K562 (cell line): ENCODE data around the gene TJP2. TPM values are rescaled to one million over a fixed set of nuclear protein-coding genes. Genes with fewer than 3 reads are reported as not detected.

Source experiments
- DMBX1 ChIP-seq: fragments of 250-450 bp; sonication (Bioruptor Pico); IDR thresholded peaks from 2 replicates; pipeline ENCODE4 v1.8.0; 2022; ENCODE audit warnings: inconsistent platforms, mild to moderate bottlenecking, moderate library complexity, borderline replicate concordance
- FOXA3 ChIP-seq, 2 experiments: fragments of 450-650 bp in 1 of 2; sonication (generic) in 1 of 2; formaldehyde crosslinking; IDR thresholded peaks in 1 of 2; conservative IDR thresholded peaks in 1 of 2; 2 replicates each; pipeline versions ENCODE4 v1.4.0 to v1.8.0; 2020 to 2022; ENCODE audit warnings: mild to moderate bottlenecking in 2 of 2, missing genetic modification reagents in 1 of 2
- KDM4B ChIP-seq, 2 experiments: fragments of 450-650 bp in 1 of 2; sonication (generic) in 1 of 2; IDR thresholded peaks; 2 replicates each; pipeline ENCODE4 v1.6.1; 2016 to 2017; ENCODE audit warnings: borderline replicate concordance in 2 of 2, antibody characterized with exemption in 1 of 2, low read depth in 1 of 2, mild to moderate bottlenecking in 1 of 2
- KLF6 ChIP-seq: fragments of 250-450 bp; sonication (Bioruptor Pico); IDR thresholded peaks from 2 replicates; pipeline ENCODE4 v1.4.0; 2020; ENCODE audit warnings: mild to moderate bottlenecking, moderate library complexity, borderline replicate concordance
- MYBL2 ChIP-seq, 2 experiments: fragments of 450-650 bp in 1 of 2; sonication (generic) in 1 of 2; formaldehyde crosslinking in 1 of 2; IDR thresholded peaks; 2 replicates each; pipeline versions ENCODE4 v1.6.1 to v1.8.1; 2017 to 2022; ENCODE audit warnings: borderline replicate concordance in 1 of 2, inconsistent platforms in 1 of 2, low read depth in 1 of 2, mild to moderate bottlenecking in 1 of 2, missing genetic modification reagents in 1 of 2, moderate library complexity in 1 of 2
- POLR2A ChIP-seq: fragments of 450-650 bp; conservative IDR thresholded peaks from 2 replicates; pipeline ENCODE4 v1.6.1; 2016
- PRPF4 ChIP-seq: fragments of 200-400 bp; formaldehyde crosslinking; IDR thresholded peaks from one replicate; pipeline ENCODE4 v1.6.1; 2017; ENCODE audit warnings: low read length, low read depth, mild to moderate bottlenecking; ENCODE audit not compliant: insufficient read depth, poor library complexity, severe bottlenecking
- ZFX ChIP-seq: sonication (generic); formaldehyde crosslinking; IDR thresholded peaks from 2 replicates; pipeline ENCODE4 v1.8.0; 2022; ENCODE audit warnings: mild to moderate bottlenecking, missing genetic modification reagents, moderate library complexity
- ZNF197 ChIP-seq: fragments of 200-800 bp; sonication (Bioruptor generic); IDR thresholded peaks from 2 replicates; pipeline ENCODE4 v1.6.1; 2016; ENCODE audit warnings: low read depth, missing genetic modification characterization, missing compliant biosample characterization
- ZNF347 ChIP-seq: fragments of 450-650 bp; formaldehyde crosslinking; IDR thresholded peaks from 2 replicates; pipeline ENCODE4 v1.4.0; 2020; ENCODE audit warnings: low read depth, mild to moderate bottlenecking, moderate library complexity
- ZNF561 ChIP-seq: fragments of 450-650 bp; formaldehyde crosslinking; conservative IDR thresholded peaks from 2 replicates; pipeline ENCODE4 v1.4.0; 2020; ENCODE audit warnings: mild to moderate bottlenecking, moderate library complexity
- ZNF830 ChIP-seq: fragments of 250-450 bp; sonication (Bioruptor Pico); IDR thresholded peaks from 2 replicates; pipeline ENCODE4 v1.5.0; 2021; ENCODE audit warnings: mild to moderate bottlenecking
- polyA plus RNA-seq, 8 experiments: library from polyadenylated mRNA; depleted of rRNA in 4 of 8; stranded (reverse) in 5 of 8; unstranded in 3 of 8; fragments of >200 nt; fragmentation: Nextera tagmentation in 2 of 8; fragmentation: Illumina TruSeq in 1 of 8; extraction: Ambion mirVana in 2 of 8; extraction: Trizol in 1 of 8; gene quantifications; 2 replicates each; pipeline versions ENCODE4 v1.2.1 to v1.2.3, GENCODE V29; 2011 to 2014; ENCODE audit warnings: inconsistent platforms in 1 of 8, missing spikeins in 1 of 8
- total RNA-seq, 7 experiments: library from RNA; depleted of rRNA in 6 of 7; stranded (reverse); fragments of >200 nt in 6 of 7; fragmentation: Illumina TruSeq in 2 of 7; extraction: Trizol in 2 of 7; gene quantifications; 2 replicates each; pipeline versions ENCODE4 v1.2.1 to v1.2.3, GENCODE V29; 2011 to 2021; ENCODE audit warnings: low replicate concordance in 1 of 7
- TF ChIP-seq, protein P1 (sequence below): IDR thresholded peaks from 3 replicates; pipeline ENCODE4 v1.6.1; 2011; ENCODE audit warnings: borderline replicate concordance, mild to moderate bottlenecking; ENCODE audit not compliant: insufficient read length, insufficient read depth
- TF ChIP-seq, protein P2 (sequence below): fragments of 450-650 bp; formaldehyde crosslinking; IDR thresholded peaks from 2 replicates; pipeline ENCODE4 v1.4.0; 2020; ENCODE audit warnings: mild to moderate bottlenecking, mixed read lengths
- TF ChIP-seq, protein P3 (sequence below), 2 experiments: fragments of 450-650 bp; IDR thresholded peaks; 2 replicates each; pipeline ENCODE4 v1.6.1; 2016; ENCODE audit warnings: mild to moderate bottlenecking in 2 of 2, borderline replicate concordance in 1 of 2, low read depth in 1 of 2, moderate library complexity in 1 of 2

TJP2 gene
- total and polyA plus RNA-seq, 9 of the 15 experiments (the other 6 are each of a cell fraction or from before 2014, with no cell fraction given): 4.0 to 24.1 (median 16.8) TPM

DNA sequence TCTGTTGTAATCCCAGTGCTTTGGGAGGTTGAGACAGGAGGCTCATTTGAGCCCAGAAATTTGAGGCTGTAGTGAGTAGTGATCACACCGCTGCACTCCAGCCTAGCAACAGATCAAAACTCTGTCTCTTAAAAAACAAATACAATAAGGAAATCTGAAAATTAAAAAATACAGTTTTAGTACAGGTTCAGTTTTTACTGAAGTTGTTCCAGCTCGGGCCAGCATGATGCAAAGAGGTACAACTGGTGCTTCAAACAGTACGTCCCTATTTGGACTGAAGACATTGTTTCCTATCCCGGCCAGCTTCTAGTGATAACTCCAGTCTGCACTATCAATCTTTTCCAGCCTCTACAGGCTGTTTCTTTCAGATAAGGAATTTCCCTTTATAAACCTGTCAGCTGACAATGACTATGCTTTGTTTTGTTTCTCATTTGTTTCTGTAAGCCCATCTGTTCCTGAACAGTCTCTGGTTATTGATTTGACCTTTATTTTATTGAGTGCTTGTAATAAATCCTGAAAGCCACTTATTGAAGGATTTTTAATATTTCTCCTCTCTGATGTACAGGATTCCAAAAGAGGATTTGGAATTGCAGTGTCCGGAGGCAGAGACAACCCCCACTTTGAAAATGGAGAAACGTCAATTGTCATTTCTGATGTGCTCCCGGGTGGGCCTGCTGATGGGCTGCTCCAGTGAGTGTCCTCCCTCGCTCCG, 41.9 kb downstream of the TJP2 start (continued):
- TF ChIP-seq ZFX: no peak
- no peak; the same call in 1 of the 2 replicates for TF ChIP-seq MYBL2 (IDR thresholded peaks at IDR 0.05; ENCODE audit: low read depth)
- TF ChIP-seq MYBL2 (CRISPR knock-in tag; IDR thresholded peaks at IDR 0.05; ENCODE audit: borderline replicate concordance): no peak
- peak; percentile 89; the same call in 1 of the 2 replicates for TF ChIP-seq ZNF197
- TF ChIP-seq, protein P1, sequence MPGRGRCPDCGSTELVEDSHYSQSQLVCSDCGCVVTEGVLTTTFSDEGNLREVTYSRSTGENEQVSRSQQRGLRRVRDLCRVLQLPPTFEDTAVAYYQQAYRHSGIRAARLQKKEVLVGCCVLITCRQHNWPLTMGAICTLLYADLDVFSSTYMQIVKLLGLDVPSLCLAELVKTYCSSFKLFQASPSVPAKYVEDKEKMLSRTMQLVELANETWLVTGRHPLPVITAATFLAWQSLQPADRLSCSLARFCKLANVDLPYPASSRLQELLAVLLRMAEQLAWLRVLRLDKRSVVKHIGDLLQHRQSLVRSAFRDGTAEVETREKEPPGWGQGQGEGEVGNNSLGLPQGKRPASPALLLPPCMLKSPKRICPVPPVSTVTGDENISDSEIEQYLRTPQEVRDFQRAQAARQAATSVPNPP: no peak
- no peak for TF ChIP-seq POLR2A
- TF ChIP-seq FOXA3 (CRISPR knock-in tag; conservative IDR thresholded peaks at IDR 0.05 in 1 of 2, IDR thresholded peaks at IDR 0.05 in 1 of 2): no peak
- no peak for TF ChIP-seq ZNF561 (CRISPR knock-in tag)
- TF ChIP-seq KLF6 (CRISPR knock-in tag): no peak; the same call in 1 of the 2 replicates
- no peak for TF ChIP-seq ZNF347
- TF ChIP-seq, protein P2, sequence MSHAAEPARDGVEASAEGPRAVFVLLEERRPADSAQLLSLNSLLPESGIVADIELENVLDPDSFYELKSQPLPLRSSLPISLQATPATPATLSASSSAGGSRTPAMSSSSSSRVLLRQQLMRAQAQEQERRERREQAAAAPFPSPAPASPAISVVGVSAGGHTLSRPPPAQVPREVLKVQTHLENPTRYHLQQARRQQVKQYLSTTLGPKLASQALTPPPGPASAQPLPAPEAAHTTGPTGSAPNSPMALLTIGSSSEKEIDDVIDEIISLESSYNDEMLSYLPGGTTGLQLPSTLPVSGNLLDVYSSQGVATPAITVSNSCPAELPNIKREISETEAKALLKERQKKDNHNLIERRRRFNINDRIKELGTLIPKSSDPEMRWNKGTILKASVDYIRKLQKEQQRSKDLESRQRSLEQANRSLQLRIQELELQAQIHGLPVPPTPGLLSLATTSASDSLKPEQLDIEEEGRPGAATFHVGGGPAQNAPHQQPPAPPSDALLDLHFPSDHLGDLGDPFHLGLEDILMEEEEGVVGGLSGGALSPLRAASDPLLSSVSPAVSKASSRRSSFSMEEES (CRISPR knock-in tag): peak; percentile 34
- TF ChIP-seq DMBX1 (CRISPR knock-in tag): peak; percentile 74
- TF ChIP-seq KDM4B (IDR thresholded peaks at IDR 0.05; ENCODE audit: borderline replicate concordance in 2 of 2, low read depth in 1 of 2): no peak
- TF ChIP-seq ZNF830: no peak
- no peak for TF ChIP-seq PRPF4
- TF ChIP-seq, protein P3, sequence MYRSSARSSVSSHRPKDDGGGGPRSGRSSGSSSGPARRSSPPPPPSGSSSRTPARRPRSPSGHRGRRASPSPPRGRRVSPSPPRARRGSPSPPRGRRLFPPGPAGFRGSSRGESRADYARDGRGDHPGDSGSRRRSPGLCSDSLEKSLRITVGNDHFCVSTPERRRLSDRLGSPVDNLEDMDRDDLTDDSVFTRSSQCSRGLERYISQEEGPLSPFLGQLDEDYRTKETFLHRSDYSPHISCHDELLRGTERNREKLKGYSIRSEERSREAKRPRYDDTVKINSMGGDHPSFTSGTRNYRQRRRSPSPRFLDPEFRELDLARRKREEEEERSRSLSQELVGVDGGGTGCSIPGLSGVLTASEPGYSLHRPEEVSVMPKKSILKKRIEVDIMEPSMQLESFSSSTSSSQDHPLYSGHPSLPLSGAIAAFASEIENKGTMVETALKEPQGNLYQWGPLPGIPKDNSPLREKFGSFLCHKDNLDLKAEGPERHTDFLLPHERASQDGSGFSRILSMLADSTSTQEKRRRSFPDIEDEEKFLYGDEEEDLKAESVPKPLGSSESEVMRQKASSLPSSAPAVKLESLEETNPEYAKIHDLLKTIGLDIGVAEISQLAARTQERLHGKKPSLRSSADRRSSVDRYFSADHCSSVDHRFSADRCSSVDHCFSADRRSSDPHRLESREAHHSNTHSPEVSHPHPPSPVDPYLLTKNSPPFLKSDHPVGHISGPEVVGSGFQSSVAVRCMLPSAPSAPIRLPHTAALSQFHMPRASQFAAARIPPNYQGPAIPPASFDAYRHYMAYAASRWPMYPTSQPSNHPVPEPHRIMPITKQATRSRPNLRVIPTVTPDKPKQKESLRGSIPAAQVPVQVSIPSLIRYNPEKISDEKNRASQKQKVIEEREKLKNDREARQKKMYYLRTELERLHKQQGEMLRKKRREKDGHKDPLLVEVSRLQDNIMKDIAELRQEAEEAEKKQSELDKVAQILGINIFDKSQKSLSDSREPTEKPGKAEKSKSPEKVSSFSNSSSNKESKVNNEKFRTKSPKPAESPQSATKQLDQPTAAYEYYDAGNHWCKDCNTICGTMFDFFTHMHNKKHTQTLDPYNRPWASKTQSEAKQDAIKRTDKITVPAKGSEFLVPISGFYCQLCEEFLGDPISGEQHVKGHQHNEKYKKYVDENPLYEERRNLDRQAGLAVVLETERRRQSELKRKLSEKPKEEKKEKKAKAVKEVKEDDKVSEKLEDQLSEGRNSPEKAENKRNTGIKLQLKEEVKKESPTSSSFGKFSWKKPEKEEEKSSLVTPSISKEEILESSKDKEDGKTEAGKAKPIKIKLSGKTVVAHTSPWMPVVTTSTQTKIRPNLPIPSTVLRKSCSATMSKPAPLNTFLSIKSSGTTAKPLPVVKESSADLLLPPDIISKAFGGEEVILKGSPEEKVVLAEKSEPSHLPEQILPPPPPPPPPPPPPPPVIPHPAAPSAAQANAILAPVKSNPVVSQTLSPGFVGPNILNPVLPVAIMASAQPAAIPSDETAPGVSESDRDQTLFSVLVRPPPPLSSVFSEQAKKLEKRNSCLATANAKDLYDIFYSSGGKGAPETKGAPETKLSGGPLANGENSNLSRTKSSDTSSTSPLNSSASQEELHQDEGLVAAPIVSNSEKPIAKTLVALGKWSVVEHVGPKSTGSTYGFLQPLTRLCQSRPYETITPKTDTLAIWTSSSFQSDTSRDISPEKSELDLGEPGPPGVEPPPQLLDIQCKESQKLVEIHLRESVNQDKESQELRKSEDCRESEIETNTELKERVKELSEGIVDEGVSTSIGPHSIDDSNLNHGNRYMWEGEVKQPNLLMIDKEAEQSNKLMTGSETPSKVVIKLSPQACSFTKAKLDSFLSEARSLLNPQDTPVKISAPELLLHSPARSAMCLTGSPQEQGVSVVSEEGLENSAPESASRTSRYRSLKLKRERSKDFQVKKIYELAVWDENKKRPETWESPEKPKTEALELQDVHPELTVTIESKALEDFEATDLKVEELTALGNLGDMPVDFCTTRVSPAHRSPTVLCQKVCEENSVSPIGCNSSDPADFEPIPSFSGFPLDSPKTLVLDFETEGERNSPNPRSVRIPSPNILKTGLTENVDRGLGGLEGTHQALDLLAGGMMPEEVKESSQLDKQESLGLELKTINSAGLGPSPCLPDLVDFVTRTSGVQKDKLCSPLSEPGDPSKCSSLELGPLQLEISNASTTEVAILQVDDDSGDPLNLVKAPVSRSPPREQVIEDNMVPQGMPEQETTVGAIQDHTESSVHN (IDR thresholded peaks at IDR 0.05; ENCODE audit: borderline replicate concordance in 1 of 2, low read depth in 1 of 2): peak in 1 of 2 experiments; percentile 79; a peak in 2 of 4 replicates
